CD14-positive monocyte (primary cell): Measurements from ENCODE around the gene KMT2D. TPM values are rescaled to one million over a fixed set of nuclear protein-coding genes. Genes with fewer than 3 reads are reported as not detected.

Experiments used
- DNase-seq, 3 donors: peaks; one replicate each; pipeline ENCODE4 v3.0.0-alpha.2; 2011 to 2022
- H2AFZ ChIP-seq: 2 replicates; pipeline ENCODE4 v1.6.0; 2012; ENCODE audit warnings: mild to moderate bottlenecking, low read depth, low read length, inconsistent platforms; ENCODE audit not compliant: insufficient read depth, poor library complexity, severe bottlenecking
- H3K27ac ChIP-seq, 2 donors: 1 replicate in 1 of 2; 2 replicates in 1 of 2; pipeline ENCODE4 v1.5.1; 2012 to 2013; ENCODE audit warnings: low read length in 2 of 2, control low read depth in 1 of 2, inconsistent platforms in 1 of 2, low read depth in 1 of 2, mild to moderate bottlenecking in 1 of 2
- H3K27me3 ChIP-seq, 2 donors: one replicate each; pipeline versions ENCODE4 v1.6.0 to v1.6.1; 2011 to 2013; ENCODE audit warnings: low read length in 2 of 2; ENCODE audit not compliant: control insufficient read depth in 2 of 2, insufficient read depth in 2 of 2
- H3K36me3 ChIP-seq, 2 donors: replicated peaks in 1 of 2; 1 replicate in 1 of 2; 2 replicates in 1 of 2; pipeline versions ENCODE4 v1.5.1 to v1.6.1; 2012 to 2013; ENCODE audit warnings: low read length in 2 of 2, control low read depth in 1 of 2, inconsistent platforms in 1 of 2, mild to moderate bottlenecking in 1 of 2; ENCODE audit not compliant: insufficient read depth in 2 of 2, control insufficient read depth in 1 of 2
- H3K4me1 ChIP-seq, 2 donors: 1 replicate in 1 of 2; 2 replicates in 1 of 2; pipeline versions ENCODE4 v1.5.1 to v1.6.1; 2012 to 2013; ENCODE audit warnings: low read length in 2 of 2, control low read depth in 1 of 2, inconsistent platforms in 1 of 2, mild to moderate bottlenecking in 1 of 2, moderate library complexity in 1 of 2; ENCODE audit not compliant: insufficient read depth in 2 of 2, control insufficient read depth in 1 of 2
- H3K4me2 ChIP-seq: replicated peaks from 2 replicates; pipeline ENCODE3; 2012; ENCODE audit warnings: low read length, moderate library complexity, mild to moderate bottlenecking; ENCODE audit not compliant: poor library complexity, severe bottlenecking; ENCODE audit errors: extremely low read depth
- H3K4me3 ChIP-seq, 3 experiments: fragments of 200-600 bp in 1 of 3; sonication (generic) in 1 of 3; replicated peaks in 1 of 3; 1 replicate in 2 of 3; 2 replicates in 1 of 3; pipeline ENCODE4 v1.5.1; 2011 to 2013; ENCODE audit warnings: low read length in 3 of 3, mild to moderate bottlenecking in 3 of 3, control low read depth in 2 of 3, low read depth in 2 of 3, inconsistent platforms in 1 of 3, moderate library complexity in 1 of 3
- H3K79me2 ChIP-seq: 2 replicates; pipeline ENCODE4 v1.6.0; 2012; ENCODE audit warnings: mild to moderate bottlenecking, control low read depth, inconsistent platforms, low read length, moderate library complexity; ENCODE audit not compliant: insufficient read depth
- H3K9ac ChIP-seq: 2 replicates; pipeline ENCODE4 v1.6.0; 2017; ENCODE audit warnings: low read length, mild to moderate bottlenecking; ENCODE audit not compliant: insufficient read depth, poor library complexity, severe bottlenecking
- H3K9me3 ChIP-seq, 2 donors: replicated peaks in 1 of 2; 1 replicate in 1 of 2; 2 replicates in 1 of 2; pipeline versions ENCODE4 v1.5.1 to v1.6.1; 2012 to 2013; ENCODE audit warnings: low read length in 2 of 2, control low read depth in 1 of 2; ENCODE audit not compliant: control insufficient read depth in 1 of 2, insufficient read depth in 1 of 2
- H4K20me1 ChIP-seq: 2 replicates; pipeline ENCODE4 v1.6.0; 2012; ENCODE audit warnings: mild to moderate bottlenecking, low read length, control low read depth, moderate library complexity; ENCODE audit not compliant: insufficient read depth
- H3K27ac Mint-ChIP-seq, 7 donors: one replicate each; pipeline ENCODE4 v1.8.0; 2020; ENCODE audit warnings: mild to moderate bottlenecking in 7 of 7, mixed read lengths in 7 of 7, moderate library complexity in 6 of 7, inconsistent platforms in 2 of 7
- H3K27me3 Mint-ChIP-seq, 3 donors: one replicate each; pipeline ENCODE4 v1.8.0; 2021 to 2022; ENCODE audit warnings: low read depth in 3 of 3, mild to moderate bottlenecking in 3 of 3, mixed read lengths in 3 of 3, moderate library complexity in 3 of 3, inconsistent platforms in 1 of 3
- H3K36me3 Mint-ChIP-seq, 2 donors: one replicate each; pipeline ENCODE4 v1.8.0; 2020; ENCODE audit warnings: mixed read lengths in 2 of 2, inconsistent platforms in 1 of 2, mild to moderate bottlenecking in 1 of 2
- H3K4me1 Mint-ChIP-seq: one replicate; pipeline ENCODE4 v1.8.0; 2020; ENCODE audit warnings: mild to moderate bottlenecking, mixed read lengths
- H3K4me3 Mint-ChIP-seq, 2 donors: one replicate each; pipeline ENCODE4 v1.8.0; 2020; ENCODE audit warnings: mild to moderate bottlenecking in 2 of 2, mixed read lengths in 2 of 2, moderate library complexity in 1 of 2
- H3K9me3 Mint-ChIP-seq, 7 donors: one replicate each; pipeline ENCODE4 v1.8.0; 2020 to 2022; ENCODE audit warnings: mixed read lengths in 7 of 7, mild to moderate bottlenecking in 6 of 7, moderate library complexity in 6 of 7, inconsistent platforms in 2 of 7
- CTCF ChIP-seq: fragments of 200-600 bp; IDR thresholded peaks from one replicate; pipeline ENCODE4 v1.8.0; 2022; ENCODE audit warnings: antibody characterized with exemption, mild to moderate bottlenecking
- WGBS: methylation state at CpG from one replicate; pipeline ENCODE4 v1.1.5; 2013; ENCODE audit warnings: missing lambda C conversion rate; ENCODE audit not compliant: insufficient coverage; 5-methylcytosine and 5-hydroxymethylcytosine counted together
- intact Hi-C, 2 donors: fragments of 100-400 bp; cut with micrococcal nuclease; formaldehyde crosslinking; loops; one replicate each; pipeline versions ENCODE4 v1.15.0 to v1.15.1; 2023
- polyA plus RNA-seq, 3 donors: library from polyadenylated mRNA; depleted of rRNA in 1 of 3; unstranded in 2 of 3; stranded (reverse) in 1 of 3; fragments of 300-500 nt in 2 of 3; fragments of >200 nt in 1 of 3; fragmentation: Illumina TruSeq in 2 of 3; gene quantifications; 1 replicate in 2 of 3; 2 replicates in 1 of 3; pipeline ENCODE4 v1.2.3, GENCODE V29; 2012 to 2021

KMT2D gene
- polyA plus RNA-seq, 3 donors: 1.2 to 66.9 (median 2.7) TPM

DNA sequence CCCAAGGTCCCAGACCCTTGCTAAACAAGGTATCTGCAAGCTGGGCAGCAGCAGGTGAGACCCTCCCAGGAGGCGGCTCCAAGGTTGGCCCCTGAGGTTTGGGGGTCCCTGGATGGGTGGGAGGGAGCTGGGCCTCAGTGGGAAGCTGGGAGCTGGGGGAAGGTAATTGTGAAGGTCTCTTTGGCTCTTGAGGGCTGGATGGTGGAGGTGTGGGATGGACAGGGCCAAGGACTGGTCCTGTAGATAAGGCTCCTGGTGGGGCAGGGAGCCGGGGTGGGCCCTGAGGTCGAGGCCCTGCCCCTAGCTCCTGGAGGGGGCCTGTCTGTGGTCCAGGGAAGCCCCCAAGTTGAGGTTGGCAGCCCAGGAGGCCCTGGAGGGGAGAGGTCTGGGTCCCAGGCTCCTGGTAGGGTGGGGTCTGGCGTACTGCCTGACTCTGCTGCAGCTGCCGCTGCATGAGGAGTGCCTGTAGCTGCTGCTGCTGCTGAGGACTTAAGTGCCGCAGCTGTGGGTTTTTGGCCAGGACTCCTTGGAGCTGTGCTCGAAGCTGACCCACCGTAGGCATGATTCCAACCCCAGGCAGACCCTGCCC, 28.9 kb downstream of the KMT2D start:
- peaks cover 0 to 1% (median 0%) of the 10 kb centered on the region in 3 donors for H3K27me3 Mint-ChIP-seq
- no peak for TF ChIP-seq CTCF
- intact Hi-C loops: no loop called here
- no peak for DNase-seq
- H3K9me3 Mint-ChIP-seq: no peaks in the 10 kb centered on the region
- Histone ChIP-seq H3K4me2 (no peak overlapping the region), H4K20me1 (peaks cover 94% of the 10 kb centered on the region), H3K36me3 (peaks cover 88 to 99% of the 10 kb centered on the region in 2 donors), H2AFZ (no peak overlapping the region), H3K9ac (no peak overlapping the region), H3K79me2 (peaks cover 4% of the 10 kb centered on the region), H3K4me1 (no peaks in the 10 kb centered on the region), H3K9me3 (no peaks in the 10 kb centered on the region), H3K27me3 (no peaks in the 10 kb centered on the region), H3K4me3 (no peak overlapping the region), H3K27ac (peak overlapping the region in 1 of 2 donors; percentile 14)
- H3K36me3 Mint-ChIP-seq: peaks cover 80 to 100% of the 10 kb centered on the region in 2 donors
- H3K4me3 Mint-ChIP-seq: no peak overlapping the region
- 99% methylated on average over 6 of the region's 8 CpGs for WGBS
- peaks cover 14% of the 10 kb centered on the region for H3K4me1 Mint-ChIP-seq
- H3K27ac Mint-ChIP-seq: peak overlapping the region in 1 of 7 donors; percentile 36

- no peaks in the 10 kb centered on the region for H3K9me3 Mint-ChIP-seq
- peaks cover 93 to 100% of the 10 kb centered on the region in 2 donors for H3K36me3 ChIP-seq
- peak overlapping the region in 3 of 7 donors; percentile 20 to 63 (median 36) for H3K27ac Mint-ChIP-seq
- H3K9ac ChIP-seq: no peak overlapping the region
- no peak for DNase-seq
- peaks cover 82 to 100% of the 10 kb centered on the region in 2 donors for H3K36me3 Mint-ChIP-seq
- no peak overlapping the region for H2AFZ ChIP-seq
- no peak overlapping the region for H3K4me2 ChIP-seq
- intact Hi-C loops: no loop called here
- H3K4me3 Mint-ChIP-seq: no peak overlapping the region
- 98% methylated on average over 19 of the region's 19 CpGs for WGBS
- peaks cover 14% of the 10 kb centered on the region for H3K4me1 Mint-ChIP-seq
- peaks cover 94% of the 10 kb centered on the region for H4K20me1 ChIP-seq
- no peak overlapping the region for H3K27ac ChIP-seq
- peaks cover 0 to 1% (median 0%) of the 10 kb centered on the region in 3 donors for H3K27me3 Mint-ChIP-seq
- H3K27me3 ChIP-seq: no peaks in the 10 kb centered on the region
- H3K4me1 ChIP-seq: no peaks in the 10 kb centered on the region
- no peak for TF ChIP-seq CTCF
- H3K79me2 ChIP-seq: peaks cover 10% of the 10 kb centered on the region
- H3K4me3 ChIP-seq: no peak overlapping the region
- H3K9me3 ChIP-seq: no peaks in the 10 kb centered on the region
Observed at GRCh38 chr12:49030714-49031572, 29.7 kb downstream of the KMT2D start.
